Measurements from ENCODE around the gene PSEN1. TPM values are rescaled to one million over a fixed set of nuclear protein-coding genes. Genes with fewer than 3 reads are reported as not detected.

Gene PSEN1
- polyA plus RNA-seq, 4 donors, result 69.3 to 79.5 (median 75.9) TPM

GRCh38 chr14:73250781-73251500 lies 114.6 kb downstream of the PSEN1 start:
- no peak for DNase-seq (ENCODE audit: low read depth in 4 of 4, low spot score in 3 of 4)

- no peak for DNase-seq (ENCODE audit: low read depth in 4 of 4, low spot score in 3 of 4)
These were observed 115.4 kb downstream of the PSEN1 start for GRCh38 chr14:73251516-73252215.

- DNase-seq (ENCODE audit: low read depth in 4 of 4, low spot score in 3 of 4), result no peak
These were observed 116.4 kb downstream of the PSEN1 start for GRCh38 chr14:73252491-73253322.

GRCh38 chr14:73253323-73253610 lies 117.0 kb downstream of the PSEN1 start:
- DNase-seq (ENCODE audit: low read depth in 4 of 4, low spot score in 3 of 4), result no peak

GRCh38 chr14:73253721-73254120 lies 117.4 kb downstream of the PSEN1 start:
- no peak for DNase-seq (ENCODE audit: low read depth in 4 of 4, low spot score in 3 of 4)

- no peak for DNase-seq (ENCODE audit: low read depth in 4 of 4, low spot score in 3 of 4)
These were observed 118.1 kb downstream of the PSEN1 start for GRCh38 chr14:73254247-73255004.

GRCh38 chr14:73255005-73255400 lies 118.7 kb downstream of the PSEN1 start:
- DNase-seq (ENCODE audit: low read depth in 4 of 4, low spot score in 3 of 4), result no peak

- DNase-seq (ENCODE audit: low read depth in 4 of 4, low spot score in 3 of 4), result no peak
These were observed 119.5 kb downstream of the PSEN1 start for GRCh38 chr14:73255693-73256225.

GRCh38 chr14:73258076-73258475 lies 121.8 kb downstream of the PSEN1 start:
- no peak for DNase-seq (ENCODE audit: low read depth in 4 of 4, low spot score in 3 of 4)

GRCh38 chr14:73258845-73259611 lies 122.7 kb downstream of the PSEN1 start:
- no peak for DNase-seq (ENCODE audit: low read depth in 4 of 4, low spot score in 3 of 4)

- no peak for DNase-seq (ENCODE audit: low read depth in 4 of 4, low spot score in 3 of 4)
These were observed 123.5 kb downstream of the PSEN1 start for GRCh38 chr14:73259837-73260236.

- no peak for DNase-seq (ENCODE audit: low read depth in 4 of 4, low spot score in 3 of 4)
These were observed 124.3 kb downstream of the PSEN1 start for GRCh38 chr14:73260574-73260973.

- DNase-seq (ENCODE audit: low read depth in 4 of 4, low spot score in 3 of 4), result no peak
These were observed 124.8 kb downstream of the PSEN1 start for GRCh38 chr14:73261075-73261474.

GRCh38 chr14:73261520-73262426 lies 125.5 kb downstream of the PSEN1 start:
- no peak for DNase-seq (ENCODE audit: low read depth in 4 of 4, low spot score in 3 of 4)

GRCh38 chr14:73262427-73263183 lies 126.3 kb downstream of the PSEN1 start:
- no peak for DNase-seq (ENCODE audit: low read depth in 4 of 4, low spot score in 3 of 4)

- DNase-seq (ENCODE audit: low read depth in 4 of 4, low spot score in 3 of 4), result no peak
These were observed 127.3 kb downstream of the PSEN1 start for GRCh38 chr14:73263606-73264005.

- no peak for DNase-seq (ENCODE audit: low read depth in 4 of 4, low spot score in 3 of 4)
These were observed 128.0 kb downstream of the PSEN1 start for GRCh38 chr14:73264080-73264884.

All from right renal pelvis (tissue), 4 donors.